Peyer's patch (tissue), 4 donors: ENCODE data around the gene GPRIN3. TPM values are rescaled to one million over a fixed set of nuclear protein-coding genes. Genes with fewer than 3 reads are reported as not detected.

ENCODE experiments used
- DNase-seq, 3 donors: peaks; one replicate each; pipeline ENCODE4 v3.0.0-alpha.2; 2017 to 2019
- H3K27ac ChIP-seq, 4 donors: fragments of 200-600 bp; sonication (generic); one replicate each; pipeline ENCODE4 v1.5.1; 2016 to 2019
- H3K27me3 ChIP-seq, 2 donors: fragments of 200-600 bp; sonication (generic); one replicate each; pipeline ENCODE4 v1.5.1; 2019
- H3K36me3 ChIP-seq, 3 donors: fragments of 200-600 bp; sonication (generic); one replicate each; pipeline ENCODE4 v1.5.1; 2016 to 2019
- H3K4me1 ChIP-seq, 4 donors: fragments of 200-600 bp; sonication (generic); one replicate each; pipeline ENCODE4 v1.5.1; 2016 to 2019
- H3K4me3 ChIP-seq, 4 donors: fragments of 200-600 bp; sonication (generic); 1 replicate in 3 of 4; 2 replicates in 1 of 4; pipeline ENCODE4 v1.5.1; 2016 to 2019; ENCODE audit warnings: mild to moderate bottlenecking in 1 of 4
- H3K9me3 ChIP-seq, 4 donors: fragments of 200-600 bp; sonication (generic); one replicate each; pipeline ENCODE4 v1.5.1; 2016 to 2019; ENCODE audit warnings: mild to moderate bottlenecking in 1 of 4
- POLR2A ChIP-seq, 2 donors: fragments of 450-650 bp; IDR thresholded peaks; one replicate each; pipeline ENCODE4 v1.5.1; 2017; ENCODE audit warnings: antibody characterized with exemption in 2 of 2, mild to moderate bottlenecking in 2 of 2, moderate library complexity in 2 of 2
- total RNA-seq, 4 donors: library from RNA; depleted of rRNA; stranded (reverse); fragments of >200 nt; gene quantifications; one replicate each; pipeline ENCODE4 v1.1.0, GENCODE V29; 2016
- TF ChIP-seq, protein P1 (sequence below), 6 experiments: fragments of 450-650 bp in 4 of 6; fragments of 200-600 bp in 2 of 6; sonication (generic) in 1 of 6; IDR thresholded peaks; one replicate each; pipeline ENCODE4 v1.5.1; 2017 to 2019; ENCODE audit warnings: antibody characterized with exemption in 6 of 6, mild to moderate bottlenecking in 3 of 6, moderate library complexity in 1 of 6

The GPRIN3 gene
- total RNA-seq, 4 donors from 2014 or later = 13.1 to 26.8 (median 17.8) TPM

DNA sequence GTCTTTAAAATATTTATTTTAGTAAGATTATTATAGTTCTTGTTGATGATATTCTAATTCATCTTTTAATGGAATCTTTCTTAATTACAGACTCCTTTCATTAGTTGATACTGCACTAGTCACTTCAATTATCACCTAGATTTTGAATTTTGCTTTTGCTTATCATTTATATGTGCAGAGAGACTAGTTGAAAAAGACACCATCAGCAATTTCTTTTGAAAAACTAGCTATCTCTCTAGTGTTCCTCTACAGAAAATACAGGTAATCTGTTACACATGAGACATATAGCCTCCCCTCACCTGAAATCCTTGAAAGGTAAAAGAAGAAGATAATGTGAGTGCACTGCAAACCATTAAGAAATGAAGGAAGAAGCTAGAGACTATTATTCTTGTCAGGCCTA lies 31.3 kb downstream of the GPRIN3 start:
- TF ChIP-seq POLR2A (IDR thresholded peaks at IDR 0.05) = no peak
- TF ChIP-seq, protein P1, sequence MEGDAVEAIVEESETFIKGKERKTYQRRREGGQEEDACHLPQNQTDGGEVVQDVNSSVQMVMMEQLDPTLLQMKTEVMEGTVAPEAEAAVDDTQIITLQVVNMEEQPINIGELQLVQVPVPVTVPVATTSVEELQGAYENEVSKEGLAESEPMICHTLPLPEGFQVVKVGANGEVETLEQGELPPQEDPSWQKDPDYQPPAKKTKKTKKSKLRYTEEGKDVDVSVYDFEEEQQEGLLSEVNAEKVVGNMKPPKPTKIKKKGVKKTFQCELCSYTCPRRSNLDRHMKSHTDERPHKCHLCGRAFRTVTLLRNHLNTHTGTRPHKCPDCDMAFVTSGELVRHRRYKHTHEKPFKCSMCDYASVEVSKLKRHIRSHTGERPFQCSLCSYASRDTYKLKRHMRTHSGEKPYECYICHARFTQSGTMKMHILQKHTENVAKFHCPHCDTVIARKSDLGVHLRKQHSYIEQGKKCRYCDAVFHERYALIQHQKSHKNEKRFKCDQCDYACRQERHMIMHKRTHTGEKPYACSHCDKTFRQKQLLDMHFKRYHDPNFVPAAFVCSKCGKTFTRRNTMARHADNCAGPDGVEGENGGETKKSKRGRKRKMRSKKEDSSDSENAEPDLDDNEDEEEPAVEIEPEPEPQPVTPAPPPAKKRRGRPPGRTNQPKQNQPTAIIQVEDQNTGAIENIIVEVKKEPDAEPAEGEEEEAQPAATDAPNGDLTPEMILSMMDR (IDR thresholded peaks at IDR 0.05) = no peak
- H3K9me3 ChIP-seq = no peaks in the 10 kb centered on the region
- no peaks in the 10 kb centered on the region for H3K36me3 ChIP-seq
- no peak for DNase-seq
- H3K27me3 ChIP-seq = no peaks in the 10 kb centered on the region
- H3K27ac ChIP-seq = no peak overlapping the region
- no peak overlapping the region for H3K4me3 ChIP-seq
- no peaks in the 10 kb centered on the region for H3K4me1 ChIP-seq

DNA sequence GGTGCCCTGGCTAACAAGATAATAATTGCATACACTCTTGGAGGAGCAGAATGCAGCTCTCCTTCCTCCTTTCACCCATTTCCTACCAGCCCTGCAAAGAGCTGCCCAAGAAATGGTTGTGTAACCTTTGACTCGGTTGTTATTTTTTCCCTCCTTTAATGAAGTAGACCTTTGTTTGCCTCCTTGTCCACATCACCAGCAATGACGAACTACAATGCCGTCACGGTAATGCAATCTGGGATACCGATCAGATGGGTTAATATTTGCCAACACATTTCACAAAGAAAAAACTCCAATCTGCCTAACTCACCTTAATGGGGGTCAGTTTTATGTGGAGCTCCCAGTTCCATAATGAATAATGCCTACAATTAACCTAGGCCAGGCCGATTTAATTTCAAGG lies 32.0 kb downstream of the GPRIN3 start:
- DNase-seq = peak in 1 of 3 donors; percentile 72
- no peaks in the 10 kb centered on the region for H3K36me3 ChIP-seq
- no peak for TF ChIP-seq POLR2A (IDR thresholded peaks at IDR 0.05)
- TF ChIP-seq, protein P1 (IDR thresholded peaks at IDR 0.05) = no peak
- no peak overlapping the region for H3K4me3 ChIP-seq
- no peaks in the 10 kb centered on the region for H3K4me1 ChIP-seq
- H3K27ac ChIP-seq = peak overlapping the region in 1 of 4 donors; percentile 61
- H3K9me3 ChIP-seq = no peaks in the 10 kb centered on the region
- H3K27me3 ChIP-seq = no peaks in the 10 kb centered on the region

DNA sequence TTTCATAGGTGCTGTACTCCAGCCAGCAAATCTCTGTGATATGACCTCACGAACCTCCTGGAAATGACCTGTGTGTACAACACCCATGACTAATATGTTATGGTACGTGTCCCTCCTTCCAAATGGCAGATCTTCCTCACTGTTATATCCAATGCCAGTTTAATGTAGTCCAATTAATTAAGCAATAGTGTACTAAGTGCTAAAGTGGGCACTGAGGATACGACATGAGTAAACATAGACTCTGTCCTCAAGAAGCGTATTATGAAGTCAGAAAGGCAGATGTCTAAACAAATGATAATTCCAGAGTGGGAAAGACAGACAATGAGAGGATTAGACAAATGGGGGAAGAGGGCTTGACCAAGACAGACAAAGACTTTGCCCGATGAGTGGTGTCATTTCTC lies 33.9 kb downstream of the GPRIN3 start:
- Histone ChIP-seq H3K27ac (peak overlapping the region in 1 of 4 donors; percentile 17), H3K4me1 (no peaks in the 10 kb centered on the region), H3K4me3 (no peak overlapping the region), H3K27me3 (no peaks in the 10 kb centered on the region), H3K36me3 (no peaks in the 10 kb centered on the region), H3K9me3 (no peaks in the 10 kb centered on the region)
- DNase-seq = no peak
- TF ChIP-seq POLR2A (IDR thresholded peaks at IDR 0.05) = no peak
- TF ChIP-seq, protein P1 (IDR thresholded peaks at IDR 0.05) = no peak

DNA sequence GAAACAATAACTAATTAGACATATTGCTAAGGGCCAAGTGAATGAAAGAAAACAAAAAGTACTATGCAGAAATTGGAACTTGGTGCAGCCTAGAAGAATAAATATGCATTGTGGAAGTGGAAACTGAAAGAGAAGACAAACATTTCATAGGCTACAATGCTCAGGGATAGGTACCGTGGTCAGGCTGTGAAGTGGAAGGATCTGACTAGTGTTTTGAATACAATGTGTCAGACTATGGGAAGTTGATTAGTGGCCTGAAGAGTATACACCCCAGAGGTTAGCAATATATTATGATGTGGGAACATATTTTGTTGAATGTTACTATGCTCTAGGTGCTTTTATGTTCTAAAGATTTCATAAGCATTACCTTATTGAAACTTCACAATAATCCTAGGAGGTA lies 36.8 kb downstream of the GPRIN3 start:
- H3K4me1 ChIP-seq = no peaks in the 10 kb centered on the region
- H3K36me3 ChIP-seq = no peaks in the 10 kb centered on the region
- TF ChIP-seq POLR2A (IDR thresholded peaks at IDR 0.05) = no peak
- TF ChIP-seq, protein P1 (IDR thresholded peaks at IDR 0.05) = no peak
- no peak overlapping the region for H3K27ac ChIP-seq
- DNase-seq = no peak
- no peak overlapping the region for H3K4me3 ChIP-seq
- no peaks in the 10 kb centered on the region for H3K27me3 ChIP-seq
- H3K9me3 ChIP-seq = no peaks in the 10 kb centered on the region

DNA sequence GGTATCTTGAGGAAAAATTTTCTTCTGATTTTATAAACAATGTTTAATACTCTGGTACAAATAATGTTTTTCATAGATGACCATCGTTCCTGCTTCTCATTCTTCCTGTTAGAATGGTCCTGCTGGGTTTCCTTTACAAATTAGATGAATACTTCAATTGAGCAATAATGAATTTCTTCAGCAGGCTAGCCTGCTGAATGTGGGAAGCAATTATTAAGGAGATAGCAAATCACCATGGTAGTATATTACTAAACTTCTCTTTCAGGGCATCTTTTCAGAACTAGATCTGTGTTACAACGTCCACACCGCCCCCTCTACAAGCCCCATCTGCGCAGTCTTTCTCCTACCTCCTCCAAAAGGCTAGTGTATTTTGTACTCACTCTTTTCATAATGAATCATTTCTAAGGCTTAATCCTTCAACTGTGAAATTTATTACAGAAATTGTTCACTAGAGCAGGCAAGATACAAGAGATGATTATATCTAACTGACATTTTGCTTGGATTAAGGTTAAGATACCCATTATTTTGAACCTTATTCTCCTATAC lies 38.4 kb downstream of the GPRIN3 start:
- TF ChIP-seq, protein P1 (IDR thresholded peaks at IDR 0.05) = no peak
- TF ChIP-seq POLR2A (IDR thresholded peaks at IDR 0.05) = no peak
- no peaks in the 10 kb centered on the region for H3K27me3 ChIP-seq
- DNase-seq = no peak

DNA sequence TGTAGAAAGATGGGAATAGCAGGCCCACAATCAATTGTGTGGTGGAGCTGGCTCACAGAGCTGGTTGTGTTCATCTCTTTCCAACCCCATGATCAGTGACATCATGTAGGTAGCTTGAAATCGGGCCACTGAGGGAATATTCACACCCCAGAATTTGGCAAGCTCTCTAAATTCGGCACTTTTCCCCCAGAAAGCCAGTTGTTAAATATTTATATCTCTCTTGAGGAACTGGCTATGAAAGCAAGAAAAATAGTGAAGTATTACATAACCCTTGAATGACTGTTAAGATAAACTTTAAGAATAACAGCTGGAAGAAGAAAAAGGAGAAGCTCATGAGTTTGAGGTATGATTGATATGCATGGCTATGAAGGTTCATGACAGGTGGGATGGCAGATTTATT lies 38.9 kb downstream of the GPRIN3 start:
- DNase-seq = no peak
- TF ChIP-seq, protein P1 (IDR thresholded peaks at IDR 0.05) = no peak
- no peak for TF ChIP-seq POLR2A (IDR thresholded peaks at IDR 0.05)
- Histone ChIP-seq H3K27me3 (no peaks in the 10 kb centered on the region), H3K4me1 (no peaks in the 10 kb centered on the region), H3K9me3 (no peaks in the 10 kb centered on the region), H3K36me3 (no peaks in the 10 kb centered on the region), H3K4me3 (no peak overlapping the region), H3K27ac (no peak overlapping the region)

More for the DNA sequence above, 38.4 kb downstream of the GPRIN3 start:
- Histone ChIP-seq H3K9me3 (no peaks in the 10 kb centered on the region), H3K4me1 (no peaks in the 10 kb centered on the region), H3K4me3 (no peak overlapping the region), H3K27ac (no peak overlapping the region), H3K36me3 (no peaks in the 10 kb centered on the region)
